ENCODE measurements around the gene SEMA5B.

GRCh38 chr3:123025642-123026521, 1.7 kb downstream of the SEMA5B start:
- TF ChIP-seq CTCF (IDR thresholded peaks at IDR 0.05; ENCODE audit: low read depth, low read length, missing input control) (no peak), JUND (IDR thresholded peaks at IDR 0.05) (no peak), FOXA1 (IDR thresholded peaks at IDR 0.05) (no peak), RAD21 (IDR thresholded peaks at IDR 0.05) (no peak)

Data from liver (tissue), 3 donors.